ENCODE measurements around the gene HHIP.
"Not testable (repeated sequence)": the region's sequence is repeated elsewhere in the genome, so short reads cannot be mapped to it uniquely, and the experiment has no call there.

The HHIP gene

GRCh38 chr4:144757969-144758368 is 112.0 kb downstream of the HHIP start:
- no peak for DNase-seq

GRCh38 chr4:144768809-144769208 is 122.9 kb downstream of the HHIP start:
- not testable (repeated sequence) for DNase-seq

- no peak for DNase-seq
These were observed 132.4 kb downstream of the HHIP start for GRCh38 chr4:144778364-144778763.

GRCh38 chr4:144782345-144782744 is 136.4 kb downstream of the HHIP start:
- no peak for DNase-seq

GRCh38 chr4:144785961-144786360 is 140.0 kb downstream of the HHIP start:
- DNase-seq: no peak

- no peak for DNase-seq
These were observed 141.7 kb downstream of the HHIP start for GRCh38 chr4:144787365-144788258.

GRCh38 chr4:144788469-144788868 is 142.5 kb downstream of the HHIP start:
- DNase-seq: no peak

- DNase-seq: not testable (repeated sequence)
These were observed 146.0 kb downstream of the HHIP start for GRCh38 chr4:144791933-144792332.
